OCI-LY3 (cell line): ENCODE results near the gene SRGAP1.

ENCODE experiments used
- H2AFZ ChIP-seq: fragments of 200-600, 300-600 bp; shearing (Covaris generic); 2 replicates; pipeline ENCODE4 v1.6.0; 2014; ENCODE audit warnings: antibody characterized with exemption, low read depth, low read length
- H3K27ac ChIP-seq: fragments of 200-600, 300-600 bp; sonication (generic); 2 replicates; pipeline ENCODE4 v1.5.1; 2014; ENCODE audit warnings: mild to moderate bottlenecking, low read length, moderate library complexity, mixed read lengths
- H3K27me3 ChIP-seq: fragments of 200-600, 300-600 bp; sonication (generic); 2 replicates; pipeline ENCODE4 v1.6.1; 2014; ENCODE audit warnings: low read depth, low read length, mixed read lengths
- H3K36me3 ChIP-seq: fragments of 200-600, 300-600 bp; sonication (generic); replicated peaks from 2 replicates; pipeline ENCODE3; 2014; ENCODE audit warnings: low read depth, low read length, mixed read lengths
- H3K4me1 ChIP-seq: fragments of 300-600, 200-600 bp; sonication (generic); 2 replicates; pipeline ENCODE4 v1.6.1; 2014; ENCODE audit warnings: low read length, mixed read lengths
- H3K4me2 ChIP-seq: fragments of 200-600, 300-600 bp; sonication (generic); 2 replicates; pipeline ENCODE4 v1.6.1; 2014; ENCODE audit warnings: low read length, mixed read lengths
- H3K4me3 ChIP-seq: fragments of 300-600, 200-600 bp; sonication (generic); 2 replicates; pipeline ENCODE4 v1.5.1; 2014; ENCODE audit warnings: antibody characterized with exemption, mild to moderate bottlenecking, low read length, moderate library complexity
- H3K79me2 ChIP-seq: fragments of 300-600, 200-600 bp; shearing (Covaris generic); 2 replicates; pipeline ENCODE4 v1.6.1; 2014; ENCODE audit warnings: mild to moderate bottlenecking, low read length, mixed read lengths
- H3K9ac ChIP-seq: fragments of 300-600, 200-600 bp; shearing (Covaris generic); 2 replicates; pipeline ENCODE4 v1.6.0; 2014; ENCODE audit warnings: mild to moderate bottlenecking, low read length, moderate library complexity
- H3K9me3 ChIP-seq: fragments of 200-600, 300-600 bp; shearing (Covaris generic); 2 replicates; pipeline ENCODE4 v1.6.1; 2014; ENCODE audit warnings: low read length, mixed read lengths; ENCODE audit not compliant: insufficient read depth
- H4K20me1 ChIP-seq: fragments of 200-600, 300-600 bp; sonication (generic); 2 replicates; pipeline ENCODE4 v1.6.1; 2016; ENCODE audit warnings: low read length, mixed read lengths; ENCODE audit not compliant: insufficient read depth
- CTCF ChIP-seq: fragments of 200-600, 300-600 bp; sonication (generic); IDR thresholded peaks from 2 replicates; pipeline ENCODE4 v1.5.1; 2014; ENCODE audit warnings: antibody characterized with exemption, low read length, low read depth
- EZH2phosphoT487 ChIP-seq: fragments of 200-600 bp; shearing (Covaris generic); IDR thresholded peaks from 2 replicates; pipeline ENCODE4 v1.6.1; 2018; ENCODE audit warnings: antibody characterized with exemption, mixed run types, low read depth

SRGAP1 gene

GRCh38 chr12:63862969-63863230 is 18.4 kb downstream of the SRGAP1 start:
- Histone ChIP-seq H3K79me2 (no peaks in the 10 kb centered on the region), H3K4me3 (no peak overlapping the region), H4K20me1 (no peaks in the 10 kb centered on the region), H2AFZ (no peak overlapping the region), H3K9ac (no peak overlapping the region), H3K27me3 (no peaks in the 10 kb centered on the region), H3K4me2 (no peak overlapping the region), H3K4me1 (no peaks in the 10 kb centered on the region), H3K27ac (no peak overlapping the region), H3K36me3 (no peaks in the 10 kb centered on the region), H3K9me3 (no peaks in the 10 kb centered on the region)
- TF ChIP-seq EZH2phosphoT487 (no peak), CTCF (no peak)

GRCh38 chr12:63863658-63864453 is 19.4 kb downstream of the SRGAP1 start:
- H3K4me2 ChIP-seq = no peak overlapping the region

GRCh38 chr12:63864454-63864706 is 19.9 kb downstream of the SRGAP1 start:
- Histone ChIP-seq H3K4me1 (no peaks in the 10 kb centered on the region), H3K9me3 (no peaks in the 10 kb centered on the region), H3K36me3 (no peaks in the 10 kb centered on the region), H3K27me3 (no peaks in the 10 kb centered on the region), H3K27ac (no peak overlapping the region), H4K20me1 (no peaks in the 10 kb centered on the region), H2AFZ (no peak overlapping the region), H3K4me3 (no peak overlapping the region), H3K79me2 (no peaks in the 10 kb centered on the region), H3K4me2 (no peak overlapping the region), H3K9ac (no peak overlapping the region)
- TF ChIP-seq EZH2phosphoT487 = no peak
- TF ChIP-seq CTCF = no peak

More at GRCh38 chr12:63863658-63864453, 19.4 kb downstream of the SRGAP1 start:
- Histone ChIP-seq H3K36me3 (no peaks in the 10 kb centered on the region), H2AFZ (no peak overlapping the region), H3K27me3 (no peaks in the 10 kb centered on the region), H3K9ac (no peak overlapping the region), H3K27ac (no peak overlapping the region), H3K4me1 (no peaks in the 10 kb centered on the region), H3K4me3 (no peak overlapping the region), H3K9me3 (no peaks in the 10 kb centered on the region), H4K20me1 (no peaks in the 10 kb centered on the region), H3K79me2 (no peaks in the 10 kb centered on the region)
- TF ChIP-seq EZH2phosphoT487 = no peak
- TF ChIP-seq CTCF = no peak

GRCh38 chr12:63865448-63865847 is 20.9 kb downstream of the SRGAP1 start:
- Histone ChIP-seq H3K9ac (no peak overlapping the region), H3K4me1 (no peaks in the 10 kb centered on the region), H3K79me2 (no peaks in the 10 kb centered on the region), H3K9me3 (no peaks in the 10 kb centered on the region), H3K27me3 (no peaks in the 10 kb centered on the region), H3K36me3 (no peaks in the 10 kb centered on the region), H2AFZ (no peak overlapping the region), H4K20me1 (no peaks in the 10 kb centered on the region), H3K4me3 (no peak overlapping the region), H3K27ac (no peak overlapping the region), H3K4me2 (no peak overlapping the region)
- TF ChIP-seq EZH2phosphoT487 (no peak), CTCF (no peak)
